Ovary (tissue), 3 donors: ENCODE measurements around the gene AQP11.
"Not testable (repeated sequence)": the region's sequence is repeated elsewhere in the genome, so short reads cannot be mapped to it uniquely, and the experiment has no call there.

Source experiments
- CTCF ChIP-seq, 3 donors: fragments of 450-650 bp in 2 of 3; fragments of 200-600 bp in 1 of 3; IDR thresholded peaks; one replicate each; pipeline versions ENCODE4 v1.5.1 to v1.8.0; 2016 to 2022; ENCODE audit warnings: antibody characterized with exemption in 3 of 3, mild to moderate bottlenecking in 1 of 3
- POLR2A ChIP-seq: fragments of 450-650 bp; IDR thresholded peaks from one replicate; pipeline ENCODE4 v1.6.1; 2017; ENCODE audit warnings: antibody characterized with exemption, mild to moderate bottlenecking, moderate library complexity
- donor health status: DM: no; HTN: no; CAD: no.

GRCh38 chr11:77575428-77575827 is 14.3 kb upstream of the AQP11 start:
- TF ChIP-seq CTCF (IDR thresholded peaks at IDR 0.05); POLR2A: not testable (repeated sequence)
